HUES48 (cell line): Measurements from ENCODE around the gene GMEB2.

Experiments
- H3K27ac ChIP-seq: one replicate; pipeline ENCODE4 v1.7.0; 2013; ENCODE audit warnings: low read depth, low read length, inconsistent platforms
- H3K27me3 ChIP-seq: 2 replicates; pipeline ENCODE4 v1.6.1; 2013; ENCODE audit warnings: mild to moderate bottlenecking, low read length; ENCODE audit not compliant: control insufficient read depth, insufficient read depth
- H3K36me3 ChIP-seq: 2 replicates; pipeline ENCODE4 v1.6.1; 2013; ENCODE audit warnings: low read length; ENCODE audit not compliant: control insufficient read depth, insufficient read depth
- H3K4me1 ChIP-seq: 2 replicates; pipeline ENCODE4 v1.6.1; 2013; ENCODE audit warnings: mild to moderate bottlenecking, low read length; ENCODE audit not compliant: control insufficient read depth, insufficient read depth
- H3K4me3 ChIP-seq: 2 replicates; pipeline ENCODE4 v1.5.1; 2013; ENCODE audit warnings: mild to moderate bottlenecking, low read depth, low read length
- H3K9ac ChIP-seq: 2 replicates; pipeline ENCODE4 v1.6.1; 2013; ENCODE audit warnings: mild to moderate bottlenecking, low read depth, low read length, moderate library complexity
- H3K9me3 ChIP-seq: 2 replicates; pipeline ENCODE4 v1.6.1; 2013; ENCODE audit warnings: low read length; ENCODE audit not compliant: control insufficient read depth, insufficient read depth

GMEB2 gene

DNA sequence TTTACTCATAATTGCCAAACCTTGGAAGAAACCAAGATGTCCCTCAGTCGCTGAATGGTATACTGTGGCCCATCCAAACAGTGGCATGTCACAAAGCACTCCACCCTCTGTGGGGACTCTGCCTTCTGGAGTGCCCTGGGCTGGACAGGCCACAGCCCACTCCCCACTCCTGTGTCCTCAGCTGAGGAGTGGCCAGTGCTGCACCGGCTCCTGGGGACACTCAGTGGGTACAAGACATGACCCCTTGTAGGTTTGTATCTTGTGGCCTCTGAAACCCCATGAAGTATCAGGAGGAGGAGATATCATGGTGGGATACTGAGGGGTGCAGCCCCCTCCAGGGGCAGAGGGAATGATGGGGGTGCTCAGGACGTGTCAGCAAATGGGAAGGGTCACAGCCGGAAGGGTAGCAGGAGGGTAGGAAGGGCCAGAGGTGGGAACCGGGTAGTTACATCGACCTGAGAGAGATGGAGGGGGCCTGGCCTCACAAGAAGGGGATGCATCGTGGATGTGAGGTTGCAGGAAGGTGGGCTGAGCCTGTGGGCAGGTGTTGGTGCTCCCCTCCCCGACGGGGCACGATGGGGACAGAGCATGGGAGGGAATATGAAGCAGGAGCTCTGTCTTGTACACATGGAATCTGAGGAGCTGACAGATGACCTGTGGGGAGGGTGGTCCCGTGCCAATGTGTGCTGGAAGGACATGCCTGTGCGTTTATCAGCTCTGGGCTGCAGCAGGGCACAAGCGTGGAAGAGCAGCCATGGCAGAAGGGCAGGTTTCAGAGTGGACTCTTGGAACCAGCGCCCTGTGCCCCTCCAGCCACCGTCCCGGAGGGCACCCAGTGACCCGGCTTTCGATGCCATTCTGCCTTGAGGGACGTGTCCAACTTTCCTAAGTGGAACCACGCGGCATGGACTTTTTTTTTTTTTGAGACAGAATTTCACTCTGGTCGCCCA, 41.0 kb downstream of the GMEB2 start:
- Histone ChIP-seq H3K4me1 (no peaks in the 10 kb centered on the region), H3K36me3 (peaks cover 21% of the 10 kb centered on the region), H3K4me3 (no peak overlapping the region), H3K9me3 (no peaks in the 10 kb centered on the region), H3K27ac (no peak overlapping the region), H3K27me3 (no peaks in the 10 kb centered on the region), H3K9ac (no peak overlapping the region)

GRCh38 chr20:63582382-63583063, 44.4 kb downstream of the GMEB2 start:
- Histone ChIP-seq H3K4me3 (no peak overlapping the region), H3K9ac (no peak overlapping the region), H3K27me3 (no peaks in the 10 kb centered on the region), H3K4me1 (no peaks in the 10 kb centered on the region), H3K27ac (no peak overlapping the region), H3K36me3 (no peaks in the 10 kb centered on the region), H3K9me3 (no peaks in the 10 kb centered on the region)

- no peak overlapping the region for H3K4me3 ChIP-seq
- H3K4me1 ChIP-seq = no peaks in the 10 kb centered on the region
- H3K27ac ChIP-seq = no peak overlapping the region
- no peak overlapping the region for H3K9ac ChIP-seq
- no peaks in the 10 kb centered on the region for H3K27me3 ChIP-seq
- no peaks in the 10 kb centered on the region for H3K36me3 ChIP-seq
- H3K9me3 ChIP-seq = no peaks in the 10 kb centered on the region
Measured at GRCh38 chr20:63580796-63581461, 46.0 kb downstream of the GMEB2 start.

GRCh38 chr20:63579017-63579694, 47.7 kb downstream of the GMEB2 start:
- H3K27me3 ChIP-seq = no peaks in the 10 kb centered on the region
- no peaks in the 10 kb centered on the region for H3K36me3 ChIP-seq
- no peak overlapping the region for H3K27ac ChIP-seq
- peaks cover 9% of the 10 kb centered on the region; the same call in 1 of the 2 replicates for H3K4me1 ChIP-seq
- H3K9me3 ChIP-seq = no peaks in the 10 kb centered on the region
- H3K9ac ChIP-seq = no peak overlapping the region
- no peak overlapping the region for H3K4me3 ChIP-seq

DNA sequence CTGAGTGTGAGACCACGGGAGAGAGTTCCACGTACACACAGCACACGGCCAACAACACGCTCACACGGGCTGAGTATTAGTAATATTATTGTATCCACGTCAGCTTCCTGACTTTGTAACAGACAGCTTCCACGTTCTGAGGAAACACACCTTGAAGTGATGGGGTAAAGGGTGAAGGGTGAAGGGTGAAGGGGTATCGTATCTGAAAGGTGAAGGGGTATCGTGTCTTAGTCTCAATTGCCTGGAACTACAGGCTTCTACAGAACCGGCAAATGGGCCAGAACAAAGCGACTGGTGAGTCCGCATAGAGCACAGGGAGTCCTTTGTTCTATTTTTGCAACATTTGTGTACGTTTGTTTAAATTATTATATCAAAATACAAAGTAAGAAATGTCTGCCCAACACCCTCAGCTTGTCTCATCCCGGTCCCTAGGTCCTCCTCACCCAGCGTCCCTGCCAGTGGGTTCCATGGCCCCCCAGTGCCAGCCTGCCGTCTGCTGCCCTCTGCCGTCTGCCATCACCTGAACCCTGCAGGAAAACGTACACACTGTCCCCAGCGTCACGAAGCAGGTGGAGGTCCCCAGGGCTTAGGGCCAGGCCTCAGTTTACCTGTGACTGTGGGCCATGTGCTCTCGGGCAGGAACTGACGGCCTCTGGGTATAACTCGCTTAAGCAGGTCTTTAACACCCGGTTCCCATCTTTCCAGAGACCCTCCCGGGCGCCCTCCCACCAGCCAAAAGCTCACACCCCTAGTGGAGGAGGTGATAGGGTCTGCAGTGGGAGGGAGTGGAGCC, 48.5 kb downstream of the GMEB2 start:
- Histone ChIP-seq H3K27ac (no peak overlapping the region), H3K36me3 (no peaks in the 10 kb centered on the region), H3K9ac (no peak overlapping the region), H3K4me1 (peaks cover 9% of the 10 kb centered on the region; the same call in 1 of the 2 replicates), H3K9me3 (no peaks in the 10 kb centered on the region), H3K4me3 (no peak overlapping the region), H3K27me3 (no peaks in the 10 kb centered on the region)

DNA sequence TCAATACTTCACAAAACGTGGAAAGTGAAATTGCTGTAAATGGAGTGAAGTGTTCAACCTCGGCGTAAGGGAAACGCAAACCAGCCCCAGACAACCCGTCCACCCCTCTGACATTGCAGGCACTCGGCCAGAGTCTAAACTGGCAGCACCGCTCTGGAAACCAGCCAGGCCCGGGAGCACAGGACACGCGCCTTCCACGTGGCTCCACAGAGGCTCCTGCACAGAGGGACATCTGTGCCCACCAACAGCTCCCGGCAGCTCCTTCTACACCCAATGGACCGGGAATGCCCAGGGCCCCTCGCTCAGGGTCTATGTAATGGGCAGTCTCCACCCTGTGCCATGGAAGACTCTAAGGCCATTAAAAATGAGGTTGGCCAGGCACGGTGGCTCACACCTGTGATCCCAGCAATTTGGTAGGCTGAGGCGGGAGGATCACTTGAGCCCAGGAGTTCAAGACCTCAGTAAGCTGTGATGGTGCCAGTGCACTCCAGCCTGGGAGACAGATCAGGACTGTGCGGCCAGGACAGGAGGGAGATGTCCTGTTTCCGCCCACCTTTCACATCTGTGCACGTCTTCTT, 49.5 kb downstream of the GMEB2 start:
- Histone ChIP-seq H3K9ac (no peak overlapping the region), H3K27me3 (no peaks in the 10 kb centered on the region), H3K4me3 (no peak overlapping the region), H3K9me3 (no peaks in the 10 kb centered on the region), H3K36me3 (no peaks in the 10 kb centered on the region), H3K27ac (no peak overlapping the region), H3K4me1 (peaks cover 9% of the 10 kb centered on the region; the same call in 1 of the 2 replicates)

DNA sequence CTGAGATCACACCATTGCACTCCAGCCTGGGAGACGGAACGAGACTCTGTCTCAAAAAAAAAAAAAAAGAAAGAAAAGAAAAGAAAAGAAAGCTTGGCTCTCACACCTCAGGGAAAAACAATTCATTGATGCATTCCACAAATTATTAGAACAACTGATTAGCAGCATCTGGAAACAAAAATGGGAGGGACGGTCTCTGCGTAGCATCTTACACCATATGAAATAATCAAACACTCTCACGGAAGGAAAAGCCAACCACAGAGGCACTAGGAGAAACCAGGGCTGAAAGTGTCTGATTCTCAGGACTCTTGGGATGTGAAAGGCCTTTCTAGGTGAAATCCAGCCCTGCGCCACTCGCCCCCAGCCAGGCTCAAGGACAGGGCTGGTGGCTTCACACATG, 50.6 kb downstream of the GMEB2 start:
- H3K27ac ChIP-seq = no peak overlapping the region
- H3K4me1 ChIP-seq = peaks cover 9% of the 10 kb centered on the region; the same call in 1 of the 2 replicates
- no peaks in the 10 kb centered on the region for H3K9me3 ChIP-seq
- H3K27me3 ChIP-seq = no peaks in the 10 kb centered on the region
- H3K9ac ChIP-seq = no peak overlapping the region
- H3K4me3 ChIP-seq = no peak overlapping the region
- no peaks in the 10 kb centered on the region for H3K36me3 ChIP-seq

DNA sequence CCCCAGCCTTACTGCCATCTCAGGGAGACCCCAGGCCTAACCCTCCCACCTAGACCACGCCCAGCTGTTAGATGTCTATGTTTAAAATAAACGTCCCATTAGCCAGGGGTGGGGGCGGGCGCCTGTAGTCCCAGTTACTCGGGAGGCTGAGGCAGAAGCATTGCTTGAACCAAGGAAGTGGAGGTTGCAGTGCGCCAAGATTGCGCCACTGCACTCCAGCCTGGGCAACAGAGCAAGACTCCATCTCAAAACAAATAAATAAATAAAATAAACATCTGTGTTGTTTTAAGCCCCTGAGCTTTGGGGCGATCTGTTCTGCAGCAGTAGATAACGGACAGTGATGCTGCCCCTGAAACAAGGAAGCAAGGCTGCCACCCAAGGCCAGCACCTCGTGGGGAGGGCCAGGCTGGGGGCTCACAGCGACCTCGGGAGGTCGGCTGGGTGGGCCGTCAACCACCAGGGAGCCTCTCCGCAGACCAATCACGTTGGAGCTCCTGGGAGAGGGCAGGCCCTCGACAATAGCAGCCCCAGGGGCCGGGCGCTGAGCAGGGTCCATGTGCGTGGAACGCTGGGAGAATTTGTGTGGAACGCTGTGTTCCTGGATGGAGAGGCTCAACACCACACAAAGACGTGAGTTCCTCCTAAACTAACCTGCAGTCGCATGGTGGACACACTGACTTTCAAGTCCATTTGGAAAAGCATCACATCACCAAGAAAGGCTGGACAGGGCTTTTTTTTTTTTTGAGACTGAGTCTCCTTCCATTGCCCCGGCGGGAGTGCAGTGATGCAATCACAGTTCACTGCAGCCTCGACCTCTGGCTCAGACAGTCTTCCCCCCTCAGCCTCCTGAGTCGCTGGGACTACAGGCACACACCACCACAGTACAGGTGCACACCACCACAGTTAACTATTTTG, 51.8 kb downstream of the GMEB2 start:
- Histone ChIP-seq H3K4me1 (peaks cover 9% of the 10 kb centered on the region; the same call in 1 of the 2 replicates), H3K9ac (no peak overlapping the region), H3K9me3 (no peaks in the 10 kb centered on the region), H3K27me3 (no peaks in the 10 kb centered on the region), H3K36me3 (no peaks in the 10 kb centered on the region), H3K4me3 (no peak overlapping the region), H3K27ac (no peak overlapping the region)

- no peaks in the 10 kb centered on the region for H3K9me3 ChIP-seq
- H3K27me3 ChIP-seq = no peaks in the 10 kb centered on the region
- H3K36me3 ChIP-seq = no peaks in the 10 kb centered on the region
- H3K27ac ChIP-seq = no peak within 1 kb of the TSS
- H3K9ac ChIP-seq = no peak within 1 kb of the TSS; the same call in 1 of the 2 replicates
- H3K4me3 ChIP-seq = peak within 1 kb of the TSS; percentile 68
- peaks cover 9% of the 10 kb centered on the region; the same call in 1 of the 2 replicates for H3K4me1 ChIP-seq
Measured at GRCh38 chr20:63574156-63574828, 52.6 kb downstream of the GMEB2 start, which contains the start of gene HELZ2. HELZ2 (minus strand) TSS chr20:63574239; CDS start chr20:63572385, 1,854 bp downstream.
